Psoas muscle (tissue), 8 donors: ENCODE data around the gene TOGARAM1. TPM values are rescaled to one million over a fixed set of nuclear protein-coding genes. Genes with fewer than 3 reads are reported as not detected.

Experiments used
- ATAC-seq, 4 donors: fragments of 200-7000 bp; cut with Tn5 transposase; one replicate each; pipeline ENCODE4 v1.9.1; 2020; ENCODE audit warnings: moderate library complexity in 3 of 4, mild to moderate bottlenecking in 2 of 4
- DNase-seq, 2 donors: peaks; one replicate each; pipeline ENCODE4 v3.0.0-alpha.2; 2020
- H3K27ac ChIP-seq: fragments of 200-600 bp; one replicate; pipeline ENCODE4 v1.8.0; 2022
- H3K27me3 ChIP-seq, 3 donors: fragments of 200-600 bp in 1 of 3; one replicate each; pipeline versions ENCODE4 v1.6.1 to v1.8.0; 2013 to 2022; ENCODE audit warnings: low read length in 2 of 3, mild to moderate bottlenecking in 2 of 3, moderate library complexity in 1 of 3; ENCODE audit not compliant: insufficient read depth in 3 of 3
- H3K36me3 ChIP-seq, 2 donors: fragments of 200-600 bp in 1 of 2; one replicate each; pipeline versions ENCODE4 v1.6.1 to v1.8.0; 2013 to 2022; ENCODE audit warnings: low read depth in 1 of 2, mild to moderate bottlenecking in 1 of 2, moderate library complexity in 1 of 2; ENCODE audit not compliant: insufficient read depth in 1 of 2
- H3K4me1 ChIP-seq: fragments of 200-600 bp; one replicate; pipeline ENCODE4 v1.8.0; 2022
- H3K4me3 ChIP-seq: fragments of 200-600 bp; one replicate; pipeline ENCODE4 v1.8.0; 2022; ENCODE audit warnings: mild to moderate bottlenecking
- H3K9me3 ChIP-seq: fragments of 200-600 bp; one replicate; pipeline ENCODE4 v1.8.0; 2022
- WGBS, 3 donors: extraction: QIAGEN DNeasy Blood & Tissue Kit; methylation state at CpG; one replicate each; pipeline versions ENCODE4 v1.1.6 to v1.1.7; 2013; 5-methylcytosine and 5-hydroxymethylcytosine counted together
- intact Hi-C, 2 donors: fragments of 100-400 bp; cut with DNase I; formaldehyde crosslinking; loops; one replicate each; pipeline versions ENCODE4 v1.11.0 to v1.14.2; 2022
- polyA plus RNA-seq, 3 donors: library from polyadenylated mRNA; stranded (reverse); fragments of 200-250 nt; gene quantifications; one replicate each; pipeline ENCODE4 v1.2.3, GENCODE V29; 2013
- total RNA-seq, 4 donors: library from RNA; stranded (reverse); fragmentation: NEBNext Ultra II Directional in 2 of 4; extraction: Animal tissue kit (Norgen Biotek cat#: 25700) in 2 of 4; gene quantifications; one replicate each; pipeline versions ENCODE4 v1.2.1 to v1.2.4, GENCODE V29; 2021 to 2023
- TF ChIP-seq, protein P1 (sequence below): fragments of 200-600 bp; IDR thresholded peaks from one replicate; pipeline ENCODE4 v1.8.0; 2022; ENCODE audit warnings: antibody characterized with exemption
- donor health status: healthy with polysubstance abuse.
- donor health status: DM: no; HTN: no; CAD: no; lungs with moderate emphysema.
- donor health status: Bipolar disorder and iron deficiency.
- donor health status: healthy.
- donor health status: DM: yes; HTN: yes; CAD: no.
- donor health status: DM: no; HTN: no; CAD: no.
- donor health status: DM: no; HTN: no; CAD: no.
- donor health status: DM: yes; HTN: yes; CAD: no.

TOGARAM1 gene
- total and polyA plus RNA-seq, 7 donors, result 5.1 to 16.0 (median 9.1) TPM

DNA sequence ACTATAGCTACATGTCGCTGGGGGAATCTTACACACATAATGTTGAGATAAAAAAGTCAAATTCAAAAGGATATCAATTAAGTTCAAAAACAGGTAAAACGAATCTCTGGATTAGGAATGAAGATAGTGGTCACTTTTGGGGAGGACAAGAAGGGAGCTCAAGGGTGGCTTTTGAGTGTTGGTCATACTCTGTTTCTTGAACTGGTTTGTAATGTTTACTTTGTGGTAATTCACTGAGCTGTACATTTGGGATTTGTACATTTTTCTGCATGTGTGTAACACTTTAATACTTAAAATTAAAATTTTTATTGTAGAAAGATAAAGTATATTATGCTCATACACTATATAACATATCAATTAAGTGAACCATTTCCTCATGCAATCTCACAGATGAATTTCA is 26.8 kb upstream of the TOGARAM1 start:
- ATAC-seq, result no peak
- no peak overlapping the region for H3K27ac ChIP-seq
- no peaks in the 10 kb centered on the region for H3K9me3 ChIP-seq
- intact Hi-C loops, result no loop called here
- H3K4me3 ChIP-seq, result no peak overlapping the region
- DNase-seq, result no peak
- TF ChIP-seq, protein P1, sequence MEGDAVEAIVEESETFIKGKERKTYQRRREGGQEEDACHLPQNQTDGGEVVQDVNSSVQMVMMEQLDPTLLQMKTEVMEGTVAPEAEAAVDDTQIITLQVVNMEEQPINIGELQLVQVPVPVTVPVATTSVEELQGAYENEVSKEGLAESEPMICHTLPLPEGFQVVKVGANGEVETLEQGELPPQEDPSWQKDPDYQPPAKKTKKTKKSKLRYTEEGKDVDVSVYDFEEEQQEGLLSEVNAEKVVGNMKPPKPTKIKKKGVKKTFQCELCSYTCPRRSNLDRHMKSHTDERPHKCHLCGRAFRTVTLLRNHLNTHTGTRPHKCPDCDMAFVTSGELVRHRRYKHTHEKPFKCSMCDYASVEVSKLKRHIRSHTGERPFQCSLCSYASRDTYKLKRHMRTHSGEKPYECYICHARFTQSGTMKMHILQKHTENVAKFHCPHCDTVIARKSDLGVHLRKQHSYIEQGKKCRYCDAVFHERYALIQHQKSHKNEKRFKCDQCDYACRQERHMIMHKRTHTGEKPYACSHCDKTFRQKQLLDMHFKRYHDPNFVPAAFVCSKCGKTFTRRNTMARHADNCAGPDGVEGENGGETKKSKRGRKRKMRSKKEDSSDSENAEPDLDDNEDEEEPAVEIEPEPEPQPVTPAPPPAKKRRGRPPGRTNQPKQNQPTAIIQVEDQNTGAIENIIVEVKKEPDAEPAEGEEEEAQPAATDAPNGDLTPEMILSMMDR, result no peak
- H3K36me3 ChIP-seq, result peaks cover 0 to 20% of the 10 kb centered on the region in 2 donors
- H3K27me3 ChIP-seq, result no peaks in the 10 kb centered on the region
- 94 to 96% (median 96%) methylated on average over 2 of the region's 2 CpGs for WGBS, 3 donors
- no peaks in the 10 kb centered on the region for H3K4me1 ChIP-seq

DNA sequence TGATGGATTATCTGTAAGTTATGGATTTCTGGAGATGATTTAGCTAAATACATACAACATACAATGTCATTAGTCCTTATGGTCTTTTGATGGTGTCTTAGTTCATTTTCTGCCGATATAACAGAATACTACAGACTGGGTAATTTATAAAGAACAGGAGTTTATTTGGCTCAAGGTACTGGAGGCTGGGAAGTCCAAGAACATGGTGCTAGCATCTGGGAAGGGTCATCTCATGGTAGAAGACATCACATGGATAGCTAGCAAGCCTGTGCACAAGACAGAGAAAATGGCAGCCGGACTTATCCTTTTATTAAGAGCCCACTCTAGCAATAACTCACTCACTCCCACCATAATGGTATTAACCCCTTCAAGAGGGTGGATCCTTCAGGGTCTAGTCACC is 24.4 kb upstream of the TOGARAM1 start:
- Histone ChIP-seq H3K4me3 (no peak overlapping the region), H3K4me1 (no peaks in the 10 kb centered on the region), H3K27me3 (no peaks in the 10 kb centered on the region), H3K9me3 (no peaks in the 10 kb centered on the region), H3K27ac (no peak overlapping the region), H3K36me3 (peaks cover 0 to 30% of the 10 kb centered on the region in 2 donors)
- TF ChIP-seq, protein P1, result no peak
- WGBS, 3 donors, result 96 to 100% (median 97%) methylated on average over 2 of the region's 2 CpGs
- ATAC-seq (no peak), DNase-seq (no peak)
- intact Hi-C loops, result no loop called here

DNA sequence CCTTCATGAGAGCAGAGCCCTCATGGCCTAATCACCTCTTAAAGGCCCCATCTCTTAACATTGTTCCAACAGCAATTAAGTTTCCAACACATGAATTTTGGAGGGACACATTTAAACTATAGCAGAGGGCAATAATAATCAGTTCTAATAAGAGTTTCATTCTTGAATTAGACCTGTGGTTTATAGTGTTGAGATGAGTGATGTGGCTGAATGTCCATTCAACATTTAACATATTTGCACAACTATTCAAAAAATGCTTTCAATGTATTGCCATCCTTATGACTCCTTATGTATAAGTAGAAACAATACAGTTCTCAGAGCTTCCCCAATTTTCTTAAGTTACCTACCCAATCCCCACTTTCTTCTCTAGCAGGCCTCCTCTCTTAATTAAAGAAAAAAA is 21.8 kb upstream of the TOGARAM1 start:
- Histone ChIP-seq H3K4me1 (no peaks in the 10 kb centered on the region), H3K27ac (no peak overlapping the region), H3K9me3 (no peaks in the 10 kb centered on the region), H3K4me3 (no peak overlapping the region), H3K27me3 (no peaks in the 10 kb centered on the region), H3K36me3 (peaks cover under 1 to 44% of the 10 kb centered on the region in 2 donors)
- ATAC-seq (no peak), DNase-seq (no peak)
- TF ChIP-seq, protein P1, result no peak
- intact Hi-C loops, result no loop called here

DNA sequence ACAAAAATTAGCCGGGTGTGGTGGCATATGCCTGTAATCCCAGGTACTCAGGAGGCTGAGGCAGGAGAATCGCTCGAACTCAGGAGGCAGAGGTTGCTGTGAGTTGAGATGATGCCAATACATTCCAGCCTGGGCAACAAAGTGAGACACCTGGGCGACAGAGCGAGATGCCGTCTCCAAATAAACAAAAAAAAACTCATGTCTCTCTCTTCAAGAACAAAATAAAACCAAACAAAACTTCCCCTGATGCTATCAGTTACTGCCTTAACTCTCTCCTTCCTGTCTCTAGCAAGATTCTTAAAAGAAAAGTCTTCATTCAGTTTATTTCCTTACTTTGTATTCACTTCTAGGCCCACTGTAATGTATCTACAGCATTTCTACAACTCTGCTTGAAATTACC is 21.0 kb upstream of the TOGARAM1 start:
- DNase-seq (no peak), ATAC-seq (no peak)
- H3K27me3 ChIP-seq, result no peaks in the 10 kb centered on the region
- H3K9me3 ChIP-seq, result no peaks in the 10 kb centered on the region
- WGBS, 3 donors, result 89 to 96% (median 91%) methylated on average over 6 of the region's 6 CpGs
- no peaks in the 10 kb centered on the region for H3K4me1 ChIP-seq
- H3K36me3 ChIP-seq, result peaks cover 4 to 49% of the 10 kb centered on the region in 2 donors
- no peak overlapping the region for H3K4me3 ChIP-seq
- intact Hi-C loops, result no loop called here
- TF ChIP-seq, protein P1, result no peak
- no peak overlapping the region for H3K27ac ChIP-seq

DNA sequence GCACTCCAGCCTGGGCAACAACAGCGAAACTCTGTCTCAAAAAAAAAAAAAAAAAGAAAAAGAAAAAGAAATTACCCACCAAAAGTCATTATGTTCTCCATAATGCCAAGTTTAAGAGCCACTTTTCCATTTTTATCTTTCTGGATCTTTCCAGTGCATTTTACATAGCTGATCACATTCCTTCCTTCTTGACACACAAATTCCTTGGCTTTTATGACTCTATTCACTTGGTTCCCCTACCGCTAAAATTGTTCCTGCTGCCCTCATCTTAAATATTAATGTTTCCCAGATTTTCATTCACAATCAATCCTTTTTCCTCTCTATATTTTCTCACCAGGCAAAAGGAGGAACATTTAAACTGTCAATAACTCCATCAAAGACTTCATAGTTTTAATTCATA is 20.4 kb upstream of the TOGARAM1 start:
- WGBS, 3 donors, result 96 to 100% (median 99%) methylated on average over 2 of the region's 2 CpGs
- H3K36me3 ChIP-seq, result peaks cover 4 to 49% of the 10 kb centered on the region in 2 donors

More for the DNA sequence above, 20.4 kb upstream of the TOGARAM1 start:
- H3K4me3 ChIP-seq, result no peak overlapping the region
- intact Hi-C loops, result no loop called here
- ATAC-seq (no peak), DNase-seq (no peak)
- no peaks in the 10 kb centered on the region for H3K27me3 ChIP-seq
- no peak overlapping the region for H3K27ac ChIP-seq
- TF ChIP-seq, protein P1, result no peak
- no peaks in the 10 kb centered on the region for H3K9me3 ChIP-seq
- H3K4me1 ChIP-seq, result no peaks in the 10 kb centered on the region
